Measurements from ENCODE around the gene NR2C2AP. TPM values are rescaled to one million over a fixed set of nuclear protein-coding genes. Genes with fewer than 3 reads are reported as not detected.

NR2C2AP gene
- total RNA-seq, 4 donors from 2014 or later: 14.0 to 21.4 (median 16.8) TPM

Small RNA genes lying within 50 kb of the gene (small RNA-seq; reads per million reads assigned to genes)
- gene RNU6-1028P: 0 reads per million in 4 donors

Other genes starting within 250 kb of the NR2C2AP start
- 10 to 100 TPM; 18.6 to 57.4 (median 35.2) TPM for gene SUGP2, start 169.9 kb downstream of the NR2C2AP start, total RNA-seq
- 10 to 100 TPM; 15.9 to 24.0 (median 19.2) TPM for gene ARMC6, start 169.8 kb downstream of the NR2C2AP start, total RNA-seq
- gene SLC25A42, start 139.4 kb downstream of the NR2C2AP start, total RNA-seq: 10 to 100 TPM in 3 of 4 donors, 1 to 10 TPM in 1; 8.8 to 16.0 (median 12.9) TPM
- gene TMEM161A, start 64.9 kb downstream of the NR2C2AP start, total RNA-seq: 10 to 100 TPM; 16.7 to 24.5 (median 20.1) TPM
- not detected for gene MEF2B, start 33.2 kb downstream of the NR2C2AP start, total RNA-seq
- 10 to 100 TPM in 3 of 4 donors, 1 to 10 TPM in 1; 9.4 to 28.8 (median 14.7) TPM for gene BORCS8, start 11.3 kb downstream of the NR2C2AP start, total RNA-seq
- 10 to 100 TPM; 36.2 to 46.6 (median 40.9) TPM for gene RFXANK, start 11.2 kb downstream of the NR2C2AP start, total RNA-seq
- under 1 TPM in 2 of 4 donors, not detected in 2; 0.19 to 0.31 TPM for gene NCAN, start 8.5 kb upstream of the NR2C2AP start, total RNA-seq
- gene TM6SF2, start 69.9 kb upstream of the NR2C2AP start, total RNA-seq: not detected
- gene SUGP1, start 117.1 kb upstream of the NR2C2AP start, total RNA-seq: 10 to 100 TPM; 28.4 to 37.6 (median 32.3) TPM
- gene MAU2, start 117.4 kb upstream of the NR2C2AP start, total RNA-seq: 10 to 100 TPM; 17.9 to 46.5 (median 39.0) TPM
- gene GATAD2A, start 202.3 kb upstream of the NR2C2AP start, total RNA-seq: 10 to 100 TPM; 30.9 to 69.0 (median 36.6) TPM